ENCODE results near the gene SLAMF6. TPM values are rescaled to one million over a fixed set of nuclear protein-coding genes. Genes with fewer than 3 reads are reported as not detected.

Gene SLAMF6
- total RNA-seq, 1 experiment from 2014 or later, result not detected

- H3K27ac ChIP-seq (ENCODE audit: low read length), result no peak overlapping the region
- no peaks in the 10 kb centered on the region for H3K27me3 ChIP-seq (ENCODE audit: control insufficient read depth, insufficient read depth, low read length)
- no peaks in the 10 kb centered on the region; the same call in 1 of the 2 replicates for H3K4me1 ChIP-seq (ENCODE audit: control insufficient read depth, insufficient read depth, low read length)
- no peak for ATAC-seq
- ChIA-PET CTCF (no interaction called here), POLR2A (no interaction called here)
- no peak overlapping the region for H3K4me3 ChIP-seq (ENCODE audit: low read depth in 2 of 2, low read length in 2 of 2)
- BruUV-seq (replicated peaks), result no TSS peak
- in situ Hi-C loops (cut with HindIII; ENCODE audit: low pct_unique_long_range_greater_than_20kb, low sequenced_read_pairs), result no loop called here
- DNase-seq (ENCODE audit: low read depth, low spot score), result no peak
- no peaks in the 10 kb centered on the region for H3K9me3 ChIP-seq (ENCODE audit: control insufficient read depth, insufficient read depth, low read depth, low read length)
- TF ChIP-seq REST (IDR thresholded peaks at IDR 0.05; ENCODE audit: insufficient read depth in 1 of 2, low read depth in 2 of 2, low read length in 1 of 2) (no peak), SIN3A (IDR thresholded peaks at IDR 0.05; ENCODE audit: borderline replicate concordance, insufficient read depth, low read depth, low read length) (no peak), TCF7L2 (IDR thresholded peaks at IDR 0.05; ENCODE audit: low read depth, low read length) (no peak), POLR2AphosphoS5 (IDR thresholded peaks at IDR 0.05; ENCODE audit: low read depth, low read length) (no peak)
- TF ChIP-seq, protein P1, sequence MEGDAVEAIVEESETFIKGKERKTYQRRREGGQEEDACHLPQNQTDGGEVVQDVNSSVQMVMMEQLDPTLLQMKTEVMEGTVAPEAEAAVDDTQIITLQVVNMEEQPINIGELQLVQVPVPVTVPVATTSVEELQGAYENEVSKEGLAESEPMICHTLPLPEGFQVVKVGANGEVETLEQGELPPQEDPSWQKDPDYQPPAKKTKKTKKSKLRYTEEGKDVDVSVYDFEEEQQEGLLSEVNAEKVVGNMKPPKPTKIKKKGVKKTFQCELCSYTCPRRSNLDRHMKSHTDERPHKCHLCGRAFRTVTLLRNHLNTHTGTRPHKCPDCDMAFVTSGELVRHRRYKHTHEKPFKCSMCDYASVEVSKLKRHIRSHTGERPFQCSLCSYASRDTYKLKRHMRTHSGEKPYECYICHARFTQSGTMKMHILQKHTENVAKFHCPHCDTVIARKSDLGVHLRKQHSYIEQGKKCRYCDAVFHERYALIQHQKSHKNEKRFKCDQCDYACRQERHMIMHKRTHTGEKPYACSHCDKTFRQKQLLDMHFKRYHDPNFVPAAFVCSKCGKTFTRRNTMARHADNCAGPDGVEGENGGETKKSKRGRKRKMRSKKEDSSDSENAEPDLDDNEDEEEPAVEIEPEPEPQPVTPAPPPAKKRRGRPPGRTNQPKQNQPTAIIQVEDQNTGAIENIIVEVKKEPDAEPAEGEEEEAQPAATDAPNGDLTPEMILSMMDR (IDR thresholded peaks at IDR 0.05), result no peak
- intact Hi-C loops (cut with micrococcal nuclease; ENCODE audit: unreplicated experiment), result no loop called here
- no peaks in the 10 kb centered on the region for H3K36me3 ChIP-seq (ENCODE audit: control insufficient read depth, insufficient read depth, low read length)
Observed at GRCh38 chr1:160521554-160521953, 1.5 kb downstream of the SLAMF6 start.

DNA sequence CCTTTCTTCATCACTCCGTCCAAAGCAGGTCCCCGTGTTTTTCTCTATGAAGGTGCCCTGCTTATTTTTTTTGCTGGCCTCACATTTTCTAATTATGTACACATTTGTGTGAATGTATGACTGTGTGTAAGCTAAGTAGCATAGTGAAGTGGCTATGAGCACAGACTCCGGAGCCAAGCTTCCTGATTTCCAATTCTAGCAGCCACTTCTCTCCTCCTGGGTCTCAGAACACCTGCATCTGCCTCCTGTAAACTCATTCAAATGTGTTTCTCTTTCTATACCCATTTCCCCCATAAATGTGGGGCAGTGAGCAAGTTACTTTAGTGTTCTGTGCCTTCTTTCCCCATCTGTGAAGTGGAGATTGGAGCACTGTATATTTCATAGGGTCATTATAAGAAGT lies 2.1 kb downstream of the SLAMF6 start:
- intact Hi-C loops (cut with micrococcal nuclease; ENCODE audit: unreplicated experiment), result no loop called here
- ATAC-seq, result no peak
- POLR2A ChIA-PET, result no interaction called here

More for the DNA sequence above, 2.1 kb downstream of the SLAMF6 start:
- CTCF ChIA-PET, result no interaction called here
- TF ChIP-seq REST (IDR thresholded peaks at IDR 0.05; ENCODE audit: insufficient read depth in 1 of 2, low read depth in 2 of 2, low read length in 1 of 2) (no peak), TCF7L2 (IDR thresholded peaks at IDR 0.05; ENCODE audit: low read depth, low read length) (no peak)
- H3K9me3 ChIP-seq (ENCODE audit: control insufficient read depth, insufficient read depth, low read depth, low read length), result no peaks in the 10 kb centered on the region
- H3K27me3 ChIP-seq (ENCODE audit: control insufficient read depth, insufficient read depth, low read length), result no peaks in the 10 kb centered on the region
- H3K36me3 ChIP-seq (ENCODE audit: control insufficient read depth, insufficient read depth, low read length), result no peaks in the 10 kb centered on the region
- BruUV-seq (replicated peaks), result no TSS peak
- H3K4me1 ChIP-seq (ENCODE audit: control insufficient read depth, insufficient read depth, low read length), result no peaks in the 10 kb centered on the region; the same call in 1 of the 2 replicates
- DNase-seq (ENCODE audit: low read depth, low spot score), result no peak
- in situ Hi-C loops (cut with HindIII; ENCODE audit: low pct_unique_long_range_greater_than_20kb, low sequenced_read_pairs), result no loop called here
- H3K27ac ChIP-seq (ENCODE audit: low read length), result no peak overlapping the region
- no peak overlapping the region for H3K4me3 ChIP-seq (ENCODE audit: low read depth in 2 of 2, low read length in 2 of 2)

All from Panc1 (cell line).